ENCODE results near the gene CAPN1. TPM values are rescaled to one million over a fixed set of nuclear protein-coding genes. Genes with fewer than 3 reads are reported as not detected.

Gene CAPN1
- polyA plus RNA-seq, 1 donor from 2014 or later, result 102 TPM

DNA sequence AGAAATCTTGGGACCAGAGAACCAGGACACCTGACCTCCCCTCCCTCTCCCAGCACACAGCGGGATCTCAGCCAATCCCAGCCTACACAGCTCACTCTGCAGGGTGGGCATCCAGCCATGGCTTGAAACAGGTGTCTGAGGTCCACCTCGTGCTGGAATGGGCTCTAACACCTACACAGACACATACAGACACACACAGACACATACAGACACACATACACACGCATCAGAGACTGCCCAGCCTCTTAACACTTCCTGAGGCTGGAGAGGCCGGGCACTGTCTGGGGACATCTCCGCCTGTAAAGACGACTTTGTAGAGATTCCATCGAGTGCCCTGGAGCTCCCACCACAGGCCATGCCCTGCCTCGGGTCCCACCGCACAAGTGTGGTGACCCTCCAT is 36.7 kb downstream of the CAPN1 start:
- no peaks in the 10 kb centered on the region for H3K9me3 ChIP-seq (ENCODE audit: low read length)
- TF ChIP-seq EZH2 (IDR thresholded peaks at IDR 0.05; ENCODE audit: borderline replicate concordance, insufficient read depth, low read length, poor library complexity, severe bottlenecking) (no peak), TAF1 (IDR thresholded peaks at IDR 0.05; ENCODE audit: low read depth) (no peak)
- TF ChIP-seq, protein P1, sequence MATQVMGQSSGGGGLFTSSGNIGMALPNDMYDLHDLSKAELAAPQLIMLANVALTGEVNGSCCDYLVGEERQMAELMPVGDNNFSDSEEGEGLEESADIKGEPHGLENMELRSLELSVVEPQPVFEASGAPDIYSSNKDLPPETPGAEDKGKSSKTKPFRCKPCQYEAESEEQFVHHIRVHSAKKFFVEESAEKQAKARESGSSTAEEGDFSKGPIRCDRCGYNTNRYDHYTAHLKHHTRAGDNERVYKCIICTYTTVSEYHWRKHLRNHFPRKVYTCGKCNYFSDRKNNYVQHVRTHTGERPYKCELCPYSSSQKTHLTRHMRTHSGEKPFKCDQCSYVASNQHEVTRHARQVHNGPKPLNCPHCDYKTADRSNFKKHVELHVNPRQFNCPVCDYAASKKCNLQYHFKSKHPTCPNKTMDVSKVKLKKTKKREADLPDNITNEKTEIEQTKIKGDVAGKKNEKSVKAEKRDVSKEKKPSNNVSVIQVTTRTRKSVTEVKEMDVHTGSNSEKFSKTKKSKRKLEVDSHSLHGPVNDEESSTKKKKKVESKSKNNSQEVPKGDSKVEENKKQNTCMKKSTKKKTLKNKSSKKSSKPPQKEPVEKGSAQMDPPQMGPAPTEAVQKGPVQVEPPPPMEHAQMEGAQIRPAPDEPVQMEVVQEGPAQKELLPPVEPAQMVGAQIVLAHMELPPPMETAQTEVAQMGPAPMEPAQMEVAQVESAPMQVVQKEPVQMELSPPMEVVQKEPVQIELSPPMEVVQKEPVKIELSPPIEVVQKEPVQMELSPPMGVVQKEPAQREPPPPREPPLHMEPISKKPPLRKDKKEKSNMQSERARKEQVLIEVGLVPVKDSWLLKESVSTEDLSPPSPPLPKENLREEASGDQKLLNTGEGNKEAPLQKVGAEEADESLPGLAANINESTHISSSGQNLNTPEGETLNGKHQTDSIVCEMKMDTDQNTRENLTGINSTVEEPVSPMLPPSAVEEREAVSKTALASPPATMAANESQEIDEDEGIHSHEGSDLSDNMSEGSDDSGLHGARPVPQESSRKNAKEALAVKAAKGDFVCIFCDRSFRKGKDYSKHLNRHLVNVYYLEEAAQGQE (IDR thresholded peaks at IDR 0.05; ENCODE audit: borderline replicate concordance), result no peak
- no peaks in the 10 kb centered on the region for H3K36me3 ChIP-seq (ENCODE audit: insufficient read depth, low read length)

DNA sequence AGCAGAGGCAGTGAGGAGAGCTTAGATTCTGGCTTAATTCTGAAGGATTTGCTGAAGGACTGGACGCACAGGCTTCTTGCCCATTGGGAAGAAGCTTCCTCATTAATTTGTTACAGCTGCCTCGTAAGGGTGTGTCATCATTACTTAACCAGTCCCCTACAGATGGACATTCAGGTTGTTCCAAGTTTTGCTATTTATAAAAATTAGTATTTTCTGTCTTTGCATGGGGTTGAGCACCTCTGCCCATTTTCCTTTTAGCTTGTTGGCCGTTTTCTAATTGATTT is 38.1 kb downstream of the CAPN1 start:
- Histone ChIP-seq H3K27me3 (ENCODE audit: insufficient read depth, low read depth, low read length) (no peaks in the 10 kb centered on the region), H3K4me3 (ENCODE audit: low read length) (no peak overlapping the region), H3K79me2 (replicated peaks; ENCODE audit: insufficient read depth, low read length) (no peaks in the 10 kb centered on the region), H3K9ac (ENCODE audit: low read length) (no peak overlapping the region), H2AFZ (ENCODE audit: low read depth, low read length) (no peak overlapping the region), H3F3A (ENCODE audit: insufficient read depth, low read length, poor library complexity, severe bottlenecking) (no peaks in the 10 kb centered on the region), H3K36me3 (ENCODE audit: insufficient read depth, low read length) (no peaks in the 10 kb centered on the region), H3K4me2 (ENCODE audit: low read length) (no peak overlapping the region), H3K9me3 (ENCODE audit: low read length) (no peaks in the 10 kb centered on the region), H3K9me2 (ENCODE audit: insufficient read depth, low read length) (no peaks in the 10 kb centered on the region), H3K27ac (ENCODE audit: low read length) (no peak overlapping the region), H4K20me1 (ENCODE audit: insufficient read depth) (no peaks in the 10 kb centered on the region)
- TF ChIP-seq MXI1 (conservative IDR thresholded peaks at IDR 0.05; ENCODE audit: poor library complexity, severe bottlenecking), result no peak
- TF ChIP-seq SMC3 (conservative IDR thresholded peaks at IDR 0.05; ENCODE audit: poor library complexity), result no peak
- TF ChIP-seq, protein P2, sequence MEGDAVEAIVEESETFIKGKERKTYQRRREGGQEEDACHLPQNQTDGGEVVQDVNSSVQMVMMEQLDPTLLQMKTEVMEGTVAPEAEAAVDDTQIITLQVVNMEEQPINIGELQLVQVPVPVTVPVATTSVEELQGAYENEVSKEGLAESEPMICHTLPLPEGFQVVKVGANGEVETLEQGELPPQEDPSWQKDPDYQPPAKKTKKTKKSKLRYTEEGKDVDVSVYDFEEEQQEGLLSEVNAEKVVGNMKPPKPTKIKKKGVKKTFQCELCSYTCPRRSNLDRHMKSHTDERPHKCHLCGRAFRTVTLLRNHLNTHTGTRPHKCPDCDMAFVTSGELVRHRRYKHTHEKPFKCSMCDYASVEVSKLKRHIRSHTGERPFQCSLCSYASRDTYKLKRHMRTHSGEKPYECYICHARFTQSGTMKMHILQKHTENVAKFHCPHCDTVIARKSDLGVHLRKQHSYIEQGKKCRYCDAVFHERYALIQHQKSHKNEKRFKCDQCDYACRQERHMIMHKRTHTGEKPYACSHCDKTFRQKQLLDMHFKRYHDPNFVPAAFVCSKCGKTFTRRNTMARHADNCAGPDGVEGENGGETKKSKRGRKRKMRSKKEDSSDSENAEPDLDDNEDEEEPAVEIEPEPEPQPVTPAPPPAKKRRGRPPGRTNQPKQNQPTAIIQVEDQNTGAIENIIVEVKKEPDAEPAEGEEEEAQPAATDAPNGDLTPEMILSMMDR (IDR thresholded peaks at IDR 0.05; ENCODE audit: poor library complexity, severe bottlenecking), result no peak
- no peak for TF ChIP-seq POLR2AphosphoS5 (IDR thresholded peaks at IDR 0.05)
- TF ChIP-seq RAD21 (conservative IDR thresholded peaks at IDR 0.05), result no peak
- TF ChIP-seq EZH2 (IDR thresholded peaks at IDR 0.05; ENCODE audit: borderline replicate concordance, insufficient read depth, low read length, poor library complexity, severe bottlenecking), result no peak
- no peak for TF ChIP-seq EP300 (conservative IDR thresholded peaks at IDR 0.05; ENCODE audit: poor library complexity, severe bottlenecking)
- TF ChIP-seq, protein P1 (IDR thresholded peaks at IDR 0.05; ENCODE audit: borderline replicate concordance), result no peak

More for the DNA sequence above, 36.7 kb downstream of the CAPN1 start:
- H3K4me3 ChIP-seq (ENCODE audit: low read length), result no peak overlapping the region
- H3K27ac ChIP-seq (ENCODE audit: low read length), result no peak overlapping the region
- H3K27me3 ChIP-seq (ENCODE audit: insufficient read depth, low read depth, low read length), result no peaks in the 10 kb centered on the region
- no peak overlapping the region for H2AFZ ChIP-seq (ENCODE audit: low read depth, low read length)
- H3K79me2 ChIP-seq (replicated peaks; ENCODE audit: insufficient read depth, low read length), result no peaks in the 10 kb centered on the region
- H3F3A ChIP-seq (ENCODE audit: insufficient read depth, low read length, poor library complexity, severe bottlenecking), result no peaks in the 10 kb centered on the region
- H3K9me2 ChIP-seq (ENCODE audit: insufficient read depth, low read length), result no peaks in the 10 kb centered on the region
- no peaks in the 10 kb centered on the region for H4K20me1 ChIP-seq (ENCODE audit: insufficient read depth)
- H3K9ac ChIP-seq (ENCODE audit: low read length), result no peak overlapping the region
- no peak overlapping the region for H3K4me2 ChIP-seq (ENCODE audit: low read length)
